ENCODE results near the gene TAF10. TPM values are rescaled to one million over a fixed set of nuclear protein-coding genes. Genes with fewer than 3 reads are reported as not detected.

TAF10 gene
- total and polyA plus RNA-seq, 8 donors: 15.8 to 234 (median 157) TPM

DNA sequence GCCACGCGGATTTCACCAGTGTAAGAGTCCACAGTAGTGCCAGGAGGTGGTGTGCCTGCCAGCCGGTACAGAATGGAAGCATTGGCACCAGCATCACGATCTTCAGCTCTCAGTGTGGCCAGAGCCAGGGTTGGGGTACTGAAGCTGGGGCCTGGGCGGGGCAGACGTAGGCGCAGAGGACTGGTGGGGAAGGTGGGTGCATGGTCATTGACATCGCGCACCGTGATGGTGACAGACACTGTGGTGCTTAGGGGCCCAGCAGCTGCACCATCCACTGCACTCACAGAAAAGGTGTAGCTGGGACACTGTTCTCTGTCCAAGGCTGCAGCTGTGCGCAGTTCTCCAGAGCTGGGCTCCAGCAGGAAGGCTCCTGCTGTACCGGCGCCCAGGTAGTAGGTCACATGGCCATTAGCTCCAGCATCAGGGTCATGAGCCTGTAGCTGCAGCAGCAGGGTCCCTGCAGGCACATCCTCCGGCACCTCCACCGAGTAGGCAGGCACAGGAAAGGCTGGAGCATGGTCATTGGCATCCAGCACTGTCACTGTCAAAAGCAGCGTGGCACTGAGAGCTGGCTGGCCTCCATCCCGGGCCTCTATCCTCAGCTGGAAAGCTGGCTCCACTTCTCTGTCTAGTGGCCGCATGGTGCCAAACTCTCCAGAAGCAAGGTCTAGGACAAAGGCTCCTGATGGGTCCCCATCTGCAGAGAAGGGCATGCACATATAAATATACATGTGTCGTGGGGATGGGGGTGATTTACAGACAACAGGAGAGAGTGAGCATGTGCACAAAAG is 15.2 kb upstream of the TAF10 start:
- Histone ChIP-seq H3K9me3 (no peaks in the 10 kb centered on the region), H3K36me3 (peaks cover 13 to 94% (median 89%) of the 10 kb centered on the region in 4 donors), H3K4me3 (no peak overlapping the region), H3K27ac (no peak overlapping the region), H3K4me1 (peaks cover 0 to 19% (median 7%) of the 10 kb centered on the region in 4 donors), H3K27me3 (no peaks in the 10 kb centered on the region)
- TF ChIP-seq CTCF (IDR thresholded peaks at IDR 0.05): no peak
- TF ChIP-seq POLR2A (IDR thresholded peaks at IDR 0.05): no peak
- intact Hi-C loops (cut with DNase I; ENCODE audit: low total_unique reads): no loop called here
- no peak for DNase-seq
- 76 to 94% (median 86%) methylated on average over 15 to 19 of the region's 19 CpGs for WGBS, 5 donors

- no peak for DNase-seq
- intact Hi-C loops (cut with DNase I; ENCODE audit: low total_unique reads): no loop called here
- H3K27ac ChIP-seq: no peak overlapping the region
- peaks cover 13 to 81% (median 76%) of the 10 kb centered on the region in 4 donors for H3K36me3 ChIP-seq
- H3K4me3 ChIP-seq: no peak overlapping the region
- no peaks in the 10 kb centered on the region for H3K9me3 ChIP-seq
- H3K27me3 ChIP-seq: no peaks in the 10 kb centered on the region
- peaks cover 0 to 19% (median 7%) of the 10 kb centered on the region in 4 donors for H3K4me1 ChIP-seq
- TF ChIP-seq EP300 (IDR thresholded peaks at IDR 0.05): no peak
- TF ChIP-seq CTCF (IDR thresholded peaks at IDR 0.05): no peak
- no peak for TF ChIP-seq POLR2A (IDR thresholded peaks at IDR 0.05)
- no peak for TF ChIP-seq POLR2AphosphoS5 (IDR thresholded peaks at IDR 0.05)
- 90 to 96% (median 92%) methylated on average over 14 to 17 of the region's 17 CpGs for WGBS, 5 donors
These were observed 13.9 kb upstream of the TAF10 start for GRCh38 chr11:6625832-6626420.

GRCh38 chr11:6625156-6625831 is 13.3 kb upstream of the TAF10 start:
- DNase-seq: no peak
- Histone ChIP-seq H3K4me3 (no peak overlapping the region), H3K4me1 (peaks cover 0 to 13% (median 7%) of the 10 kb centered on the region in 4 donors), H3K27ac (no peak overlapping the region), H3K36me3 (peaks cover 13 to 75% (median 70%) of the 10 kb centered on the region in 4 donors), H3K27me3 (no peaks in the 10 kb centered on the region), H3K9me3 (no peaks in the 10 kb centered on the region)
- intact Hi-C loops (cut with DNase I; ENCODE audit: low total_unique reads): no loop called here
- no peak for TF ChIP-seq CTCF (IDR thresholded peaks at IDR 0.05)
- WGBS, 5 donors: 84 to 95% (median 91%) methylated on average over 8 to 12 of the region's 12 CpGs

DNA sequence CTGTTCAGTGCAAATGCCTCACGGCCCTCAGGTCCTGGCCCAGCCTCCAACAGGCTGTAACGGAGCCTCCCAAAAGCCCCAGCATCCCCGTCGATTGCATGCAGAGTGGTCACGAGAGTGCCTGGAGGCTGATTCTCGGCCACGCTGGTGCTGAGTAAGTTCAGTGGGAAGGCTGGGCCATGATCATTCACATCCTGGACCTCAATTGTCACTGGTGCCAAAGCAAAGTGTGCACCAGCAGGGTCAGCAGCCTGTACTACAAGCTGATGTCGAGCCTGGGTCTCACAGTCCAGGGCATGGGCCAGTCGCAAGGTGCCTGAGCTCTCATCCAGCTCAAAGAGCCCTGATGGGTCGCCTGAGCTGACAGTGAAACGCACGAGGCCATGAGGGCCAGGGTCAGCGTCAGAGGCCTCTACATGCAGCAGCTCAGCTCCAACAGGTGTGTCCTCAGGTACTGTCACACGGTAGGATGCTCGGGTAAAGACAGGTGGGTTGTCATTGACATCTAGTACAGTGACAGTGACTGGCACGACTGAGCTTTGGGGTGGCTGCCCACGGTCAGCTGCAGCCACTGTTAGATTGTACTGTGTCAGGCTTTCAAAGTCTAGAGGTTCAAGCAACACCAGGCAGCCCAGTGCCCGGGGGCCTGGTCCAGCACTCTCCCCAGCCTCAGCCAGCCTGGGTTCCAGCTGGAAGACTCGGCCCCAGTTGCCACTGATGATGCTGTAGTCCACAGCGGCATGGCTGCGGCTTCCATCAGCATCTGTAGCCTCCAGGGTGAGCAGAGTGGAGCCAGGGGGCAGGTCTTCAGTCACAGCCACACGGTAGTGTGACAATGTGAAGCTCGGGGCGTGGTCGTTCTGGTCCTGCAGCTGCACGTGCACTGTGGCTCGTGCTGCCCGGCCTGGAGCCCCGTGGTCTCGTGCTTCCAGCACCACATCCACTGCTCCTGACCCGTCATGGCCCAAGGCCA is 11.7 kb upstream of the TAF10 start:
- H3K9me3 ChIP-seq: no peaks in the 10 kb centered on the region
- peaks cover under 1 to 7% (median 7%) of the 10 kb centered on the region in 4 donors for H3K4me1 ChIP-seq
- peaks cover 13 to 60% (median 54%) of the 10 kb centered on the region in 4 donors for H3K36me3 ChIP-seq
- WGBS, 5 donors: 81 to 87% (median 86%) methylated on average over 17 to 31 of the region's 31 CpGs
- intact Hi-C loops (cut with DNase I; ENCODE audit: low total_unique reads): no loop called here
- no peaks in the 10 kb centered on the region for H3K27me3 ChIP-seq
- no peak overlapping the region for H3K4me3 ChIP-seq
- TF ChIP-seq POLR2AphosphoS5 (IDR thresholded peaks at IDR 0.05) (no peak), POLR2A (IDR thresholded peaks at IDR 0.05) (no peak), EP300 (IDR thresholded peaks at IDR 0.05) (no peak), CTCF (IDR thresholded peaks at IDR 0.05) (no peak)
- no peak for DNase-seq
- H3K27ac ChIP-seq: no peak overlapping the region

Data from stomach (tissue), 9 donors.